GM21423 (cell line): ENCODE results near the gene NLRP5.
"Not testable (repeated sequence)": the region's sequence is repeated elsewhere in the genome, so short reads cannot be mapped to it uniquely, and the experiment has no call there.

Source experiments
- ATAC-seq: cut with Tn5 transposase; IDR thresholded peaks from one replicate; pipeline ENCODE4 v1.9.1; 2021; ENCODE audit warnings: mild to moderate bottlenecking, moderate library complexity; ENCODE audit not compliant: unreplicated experiment

The NLRP5 gene

DNA sequence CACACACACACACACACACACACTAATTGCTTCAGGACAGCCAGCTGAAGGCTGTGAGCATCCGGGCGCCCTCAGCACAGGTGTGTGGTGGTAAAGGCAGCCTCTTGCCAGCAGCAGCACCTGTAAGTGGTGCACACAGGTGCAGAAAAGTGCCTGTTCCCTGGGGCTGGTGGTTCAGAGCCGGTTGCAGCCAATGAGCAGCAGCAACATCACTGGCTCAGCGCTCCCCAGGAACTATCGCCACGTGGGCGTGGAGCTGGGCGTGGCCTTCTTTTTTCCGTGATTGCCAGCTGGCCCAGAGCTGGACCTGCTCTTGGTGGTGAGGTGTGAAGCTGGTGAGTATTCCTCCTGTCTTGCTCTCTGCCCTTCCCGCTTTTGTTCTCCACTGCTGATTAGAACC, at the start of gene NLRP5:
NLRP5 (plus strand) TSS at position 289 of the 400 bp plus-strand sequence.
- no peak for ATAC-seq

DNA sequence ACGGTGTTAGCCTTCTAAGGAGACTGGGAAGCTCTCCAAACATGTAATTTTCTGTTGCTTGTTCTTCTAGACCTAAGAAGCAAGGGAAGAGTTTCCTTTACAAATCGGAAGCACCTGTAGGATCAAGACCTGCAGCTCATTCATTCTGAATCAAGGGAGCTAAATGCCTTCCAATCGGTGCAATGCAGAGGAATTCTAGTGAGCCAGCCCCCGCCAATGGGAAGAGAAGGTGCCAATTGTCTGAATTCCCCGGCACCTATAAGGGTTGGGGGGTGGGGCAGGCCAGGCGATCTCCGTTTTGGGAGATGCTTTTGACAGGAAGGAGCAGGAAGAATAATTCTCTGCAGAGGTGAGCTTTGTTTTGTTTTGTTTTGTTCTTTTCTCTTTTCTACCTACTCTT, 47.4 kb upstream of the NLRP5 start:
- no peak for ATAC-seq

DNA sequence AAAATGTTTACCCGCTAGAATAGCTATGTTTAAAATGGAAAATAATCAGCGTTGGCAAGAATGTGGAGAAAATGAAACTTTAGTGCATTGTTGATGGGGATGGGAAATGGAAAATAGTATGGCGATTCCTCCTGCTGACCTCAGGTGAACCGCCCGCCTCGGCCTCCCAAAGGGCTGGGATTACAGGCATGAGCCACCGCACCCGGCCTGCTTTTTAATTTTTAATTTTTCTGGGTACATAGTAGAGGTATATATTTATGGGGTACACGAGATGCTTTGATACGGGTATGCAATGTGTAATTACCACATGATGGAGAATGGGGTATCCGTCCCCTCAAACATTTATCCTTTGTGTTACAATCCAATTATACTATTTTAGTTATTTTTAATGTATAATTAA, 46.3 kb upstream of the NLRP5 start:
- no peak for ATAC-seq

DNA sequence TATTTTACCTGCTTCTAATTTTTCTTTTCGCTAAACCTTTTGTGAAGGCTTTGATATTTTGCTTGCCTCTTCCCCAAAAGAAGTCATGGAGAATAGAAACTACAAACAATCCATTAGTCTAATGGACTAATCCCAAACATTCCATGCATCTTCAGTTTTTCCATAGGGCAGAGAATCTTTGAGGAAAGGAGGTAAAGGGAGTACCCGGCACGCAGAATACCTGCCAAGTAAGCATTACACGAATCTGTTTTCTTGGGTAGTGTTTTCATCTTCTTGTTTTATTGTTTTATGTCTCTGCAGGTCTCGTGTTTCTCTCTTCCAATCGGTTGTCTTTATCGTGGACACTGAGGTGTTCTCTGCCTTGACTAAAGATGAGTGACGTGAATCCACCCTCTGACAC, 39.0 kb upstream of the NLRP5 start, which contains the start of gene NLRP8:
NLRP8 (plus strand) TSS at position 301 of the 400 bp plus-strand sequence.
- no peak for ATAC-seq

DNA sequence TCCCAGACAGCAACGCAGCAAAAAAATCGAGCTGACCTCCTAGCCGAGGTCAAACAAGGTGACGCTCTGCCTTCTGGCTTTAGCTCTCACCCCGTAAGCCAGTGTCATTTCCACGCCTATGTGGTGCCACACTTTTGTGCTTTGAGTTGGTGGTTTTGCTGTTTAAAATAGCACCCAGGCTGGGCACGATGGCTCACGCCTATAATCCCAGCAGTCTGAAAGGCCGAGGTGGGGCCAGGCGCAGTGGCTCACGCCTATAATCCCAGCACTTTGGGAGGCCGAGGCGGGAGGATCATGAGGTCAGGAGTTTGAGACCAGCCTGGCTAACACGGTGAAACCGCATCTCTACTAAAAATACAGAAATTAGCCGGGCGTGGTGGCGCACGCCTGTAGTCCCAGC, 36.0 kb upstream of the NLRP5 start:
- ATAC-seq, result not testable (repeated sequence)

DNA sequence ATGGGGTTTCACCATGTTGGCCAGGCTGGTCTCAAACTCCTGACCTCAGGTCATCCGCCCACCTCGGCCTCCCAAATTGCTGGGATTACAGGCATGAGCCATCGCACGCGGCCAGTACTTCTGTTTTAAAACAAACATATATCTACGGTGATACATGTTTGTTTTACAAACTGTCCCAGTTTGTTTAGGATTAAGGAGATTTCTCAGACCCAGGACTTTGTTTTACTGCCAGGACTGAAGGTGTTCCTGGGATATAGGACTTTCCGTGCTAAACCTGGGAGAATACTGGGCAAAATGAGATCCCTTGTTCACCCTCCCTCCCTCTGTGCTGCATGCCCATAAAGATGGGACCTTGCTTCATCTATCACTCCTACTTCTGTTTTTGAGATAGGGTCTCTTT, 30.1 kb upstream of the NLRP5 start:
- ATAC-seq, result no peak

DNA sequence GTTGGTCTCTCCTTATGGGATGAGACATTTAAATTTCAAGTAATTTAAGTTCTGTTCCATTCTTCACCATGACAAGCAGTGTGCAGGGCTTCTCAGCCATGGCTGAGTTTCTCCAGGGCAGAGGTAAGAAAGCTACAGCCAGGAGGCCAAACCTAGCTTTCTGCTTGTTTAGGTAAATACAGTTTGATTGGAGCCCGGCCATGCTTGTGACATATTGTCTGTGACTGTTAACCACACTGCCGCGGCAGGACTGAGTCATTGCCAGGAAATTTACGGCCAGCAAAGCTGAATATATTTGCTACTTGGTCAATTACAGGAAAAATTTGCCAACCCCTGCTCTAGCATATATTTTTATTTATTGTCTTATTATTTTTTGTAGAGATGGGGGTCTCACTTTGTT, 28.2 kb upstream of the NLRP5 start:
- ATAC-seq, result no peak

DNA sequence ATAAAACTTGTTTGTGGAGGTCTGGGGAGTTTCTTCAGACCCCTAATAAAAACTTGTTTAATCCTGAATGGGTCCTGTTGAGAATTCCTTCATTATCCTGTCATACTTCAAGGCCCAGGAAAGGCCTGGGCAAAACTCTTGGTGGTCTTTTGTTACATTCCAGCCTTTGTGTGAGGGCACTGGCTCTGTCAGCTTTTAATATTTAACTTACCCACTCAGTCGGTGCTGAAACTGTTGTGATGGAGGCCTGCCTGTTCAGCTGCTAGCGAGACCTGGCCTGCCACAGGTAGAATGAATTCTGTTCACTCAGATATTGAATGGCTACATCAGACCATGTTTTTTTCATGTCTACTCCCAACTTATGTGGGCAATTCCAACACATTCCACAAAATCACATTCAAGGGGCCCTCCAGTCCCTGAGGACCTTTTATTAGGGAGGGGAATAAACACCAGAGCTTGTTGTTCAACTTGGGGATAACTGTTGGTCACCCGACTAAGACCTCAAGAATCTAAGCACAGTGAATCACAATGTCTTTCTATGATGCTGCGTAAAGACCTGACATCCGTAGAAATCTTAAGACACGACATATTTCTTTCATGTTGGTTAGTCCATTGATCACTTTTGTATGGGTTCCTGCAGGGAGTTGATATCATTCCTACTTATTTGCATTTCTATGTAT, 26.4 kb upstream of the NLRP5 start:
- no peak for ATAC-seq

DNA sequence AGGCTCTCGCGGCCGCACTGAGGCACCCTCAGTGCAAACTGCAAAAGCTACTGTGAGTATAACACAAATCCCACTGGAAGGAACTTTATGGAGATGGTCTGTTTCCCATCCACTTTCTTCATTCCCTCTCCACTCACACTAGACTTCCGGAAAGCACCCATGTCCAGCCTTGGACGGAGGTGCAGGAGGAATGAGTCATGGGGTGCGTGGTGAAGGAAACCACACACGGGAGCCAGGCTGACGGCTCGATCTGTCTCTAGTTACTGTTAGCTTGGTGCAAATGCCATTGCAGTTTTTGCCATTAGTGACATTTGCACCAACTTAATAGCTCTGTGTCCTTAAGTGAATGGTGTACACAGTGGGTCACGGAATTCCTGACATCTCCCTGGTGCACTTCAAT, 24.4 kb upstream of the NLRP5 start:
- no peak for ATAC-seq

DNA sequence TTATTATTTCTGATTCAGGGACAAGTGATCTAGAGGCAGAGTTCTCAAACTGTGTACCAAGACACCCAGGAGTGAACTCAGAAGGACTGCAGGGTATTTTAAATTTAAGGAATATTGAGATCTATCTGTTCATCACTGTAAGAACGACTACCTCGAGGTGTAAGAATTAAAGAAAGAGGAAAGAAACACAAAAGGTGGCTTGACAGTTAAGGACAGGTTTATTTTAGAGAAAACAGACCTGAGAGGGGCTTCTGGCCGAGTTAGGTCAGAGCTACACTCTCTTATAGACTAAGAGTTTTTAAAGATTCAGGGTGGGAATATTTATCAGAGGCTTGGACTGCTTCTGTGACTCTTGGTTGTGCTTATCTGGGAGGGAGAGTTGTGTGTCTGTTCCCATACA, 12.6 kb upstream of the NLRP5 start:
- no peak for ATAC-seq

DNA sequence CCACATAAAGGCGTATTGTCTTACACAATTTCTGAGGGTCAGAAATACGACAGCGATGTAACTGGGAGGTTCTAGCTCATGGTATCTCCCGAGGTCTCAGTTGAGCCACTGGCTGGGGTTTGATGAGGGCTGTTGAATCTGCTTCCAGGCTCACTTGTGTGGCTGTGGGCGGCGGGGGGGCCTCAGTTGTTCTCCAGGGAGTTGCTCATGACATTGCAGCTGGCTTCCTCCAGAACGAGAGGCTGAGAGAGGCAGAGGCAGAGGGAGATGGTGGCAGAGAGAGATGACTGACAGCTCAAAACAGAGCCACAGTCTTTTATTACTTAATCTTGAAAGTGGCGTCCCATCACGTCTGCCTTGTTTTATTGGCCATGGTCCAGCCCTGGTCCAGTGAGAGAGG, 6.2 kb upstream of the NLRP5 start:
- ATAC-seq, result no peak

DNA sequence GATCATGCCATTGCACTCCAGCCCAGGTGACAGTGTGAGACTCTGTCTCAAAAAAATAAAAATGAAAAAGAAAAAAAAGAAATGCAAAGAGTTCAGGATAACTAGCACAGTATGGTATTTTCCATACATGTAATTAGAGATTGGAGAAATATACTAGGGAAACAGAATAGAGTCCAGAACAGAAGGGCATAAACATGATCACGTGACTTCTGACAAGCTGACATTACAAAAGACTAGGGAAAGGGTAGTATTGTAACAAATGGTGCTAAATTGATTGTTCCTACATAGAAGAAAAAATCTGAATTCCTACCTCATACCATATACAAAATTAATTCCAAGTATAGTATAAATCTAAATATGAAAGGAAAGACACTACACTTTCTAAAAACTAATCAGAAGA, 1.3 kb upstream of the NLRP5 start:
- ATAC-seq, result no peak

DNA sequence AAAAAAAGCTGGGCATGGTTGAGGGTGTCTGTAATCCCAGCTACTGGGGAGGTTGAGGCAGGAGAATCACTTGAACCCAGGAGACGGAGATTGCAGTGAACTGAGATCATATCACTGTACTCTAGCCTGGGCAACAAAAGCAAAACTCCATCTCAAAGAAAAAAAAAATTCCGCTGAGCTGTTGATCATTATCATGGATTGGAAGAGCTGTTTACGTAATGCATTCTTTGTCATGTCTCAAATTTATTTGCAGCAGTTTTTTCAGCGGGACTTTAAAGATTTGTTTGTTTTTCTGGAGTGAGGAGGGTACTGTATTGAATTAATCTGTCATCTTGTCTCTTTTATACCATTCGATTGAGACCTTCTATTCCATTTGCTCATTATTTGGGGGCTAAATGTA, 4.3 kb downstream of the NLRP5 start:
- no peak for ATAC-seq

DNA sequence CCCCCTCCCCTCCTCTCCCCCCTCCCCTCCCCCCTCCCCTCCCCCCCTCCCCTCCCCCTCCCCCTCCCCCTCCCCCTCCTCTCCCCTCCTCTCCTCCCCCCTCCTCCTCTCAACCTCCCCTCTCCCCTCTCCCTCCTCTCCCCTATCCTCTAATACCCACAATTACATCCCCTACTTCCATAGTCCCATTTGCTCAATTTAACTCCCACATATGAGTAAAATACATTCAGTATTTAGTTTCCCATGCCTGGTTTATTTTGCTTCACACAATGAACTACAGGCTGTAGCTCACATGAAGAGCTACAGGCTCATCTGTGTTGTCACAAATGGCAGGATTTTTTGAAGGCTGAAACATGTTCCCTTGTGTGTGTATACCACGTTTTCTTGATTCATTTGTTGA, 6.9 kb downstream of the NLRP5 start:
- ATAC-seq, result no peak

DNA sequence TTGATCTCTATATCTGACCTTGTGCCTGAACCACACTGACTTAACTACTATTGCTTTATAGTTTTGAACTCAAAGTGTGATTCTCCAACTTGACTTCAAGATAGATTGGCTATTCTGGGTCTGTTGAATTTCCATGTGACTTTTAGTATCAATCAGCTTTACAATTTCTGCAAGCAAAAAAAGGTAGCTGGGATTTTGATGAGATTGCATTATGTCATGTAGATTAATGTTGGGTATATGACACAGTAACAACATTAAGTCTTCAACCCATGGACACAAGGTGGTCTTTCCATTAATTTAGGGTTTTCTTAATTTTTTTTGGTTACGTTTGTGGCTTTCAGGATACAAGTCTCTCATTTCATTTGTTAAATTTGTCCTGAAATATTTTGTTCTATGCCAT, 28.2 kb downstream of the NLRP5 start:
- ATAC-seq, result no peak

DNA sequence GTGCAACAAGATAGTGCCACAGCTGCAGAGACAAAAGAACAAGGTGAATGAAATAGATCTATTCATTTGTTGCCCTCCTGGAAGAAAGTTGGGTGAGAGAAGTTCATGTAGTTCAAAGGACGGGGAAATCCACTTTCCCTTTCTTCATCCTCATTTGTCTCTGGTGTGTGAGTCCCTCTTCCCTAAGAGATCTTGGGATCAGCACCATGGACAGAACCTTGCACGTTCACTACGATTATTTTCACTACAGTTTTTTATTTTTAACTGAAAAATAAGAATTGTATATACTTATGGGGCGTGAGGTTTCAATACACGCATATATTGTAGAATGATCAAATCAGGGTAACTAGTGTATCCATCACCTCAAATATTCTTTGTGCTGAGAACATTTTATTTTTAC, 29.2 kb downstream of the NLRP5 start:
- ATAC-seq, result no peak

DNA sequence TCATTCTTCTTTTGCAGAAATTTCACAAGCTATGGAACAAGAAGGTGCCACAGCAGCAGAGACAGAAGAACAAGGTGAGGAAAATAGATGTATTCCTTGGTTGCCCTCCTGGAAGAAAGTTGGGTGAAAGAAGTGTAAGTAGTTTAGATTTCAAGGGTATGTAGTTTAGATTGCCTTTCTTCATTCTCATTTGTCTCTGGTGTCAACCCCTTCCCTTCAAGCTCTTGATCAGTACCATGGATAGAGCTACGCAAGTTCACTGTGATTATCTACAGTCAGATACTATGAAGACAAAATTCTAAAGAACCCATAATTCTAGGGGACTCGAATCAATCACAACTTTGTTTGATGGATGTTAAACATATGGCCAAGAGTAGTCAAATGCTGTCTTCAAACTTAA, 32.8 kb downstream of the NLRP5 start:
- ATAC-seq, result not testable (repeated sequence)

DNA sequence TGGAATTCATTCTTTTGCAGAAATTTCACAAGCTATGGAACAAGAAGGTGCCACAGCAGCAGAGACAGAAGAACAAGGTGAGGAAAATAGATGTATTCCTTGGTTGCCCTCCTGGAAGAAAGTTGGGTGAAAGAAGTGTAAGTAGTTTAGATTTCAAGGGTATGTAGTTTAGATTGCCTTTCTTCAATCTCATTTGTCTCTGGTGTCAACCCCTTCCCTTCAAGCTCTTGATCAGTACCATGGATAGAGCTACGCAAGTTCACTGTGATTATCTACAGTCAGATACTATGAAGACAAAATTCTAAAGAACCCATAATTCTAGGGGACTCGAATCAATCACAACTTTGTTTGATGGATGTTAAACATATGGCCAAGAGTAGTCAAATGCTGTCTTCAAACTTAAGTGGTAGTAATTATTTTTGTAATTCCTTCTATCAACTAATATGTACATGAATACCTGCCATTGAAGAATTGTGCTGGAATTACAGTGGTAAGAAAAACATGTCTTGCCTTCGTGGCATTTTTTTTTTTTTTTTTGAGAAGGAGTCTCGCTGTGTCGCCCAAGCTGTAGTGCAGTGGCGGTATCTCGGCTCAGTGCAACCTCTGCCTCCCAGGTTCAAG, 33.9 kb downstream of the NLRP5 start:
- ATAC-seq, result not testable (repeated sequence)

DNA sequence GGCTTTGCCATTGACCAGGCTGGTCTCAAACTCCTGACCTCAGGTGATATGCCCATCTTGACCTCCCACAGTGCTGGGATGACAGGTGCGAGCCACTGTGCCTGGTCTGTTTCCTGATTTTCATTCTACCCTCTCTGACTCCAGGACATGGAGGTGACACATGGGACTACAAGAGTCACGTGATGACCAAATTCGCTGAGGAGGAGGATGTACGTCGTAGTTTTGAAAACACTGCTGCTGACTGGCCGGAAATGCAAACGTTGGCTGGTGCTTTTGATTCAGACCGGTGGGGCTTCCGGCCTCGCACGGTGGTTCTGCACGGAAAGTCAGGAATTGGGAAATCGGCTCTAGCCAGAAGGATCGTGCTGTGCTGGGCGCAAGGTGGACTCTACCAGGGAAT, 40.2 kb downstream of the NLRP5 start:
- ATAC-seq, result no peak

DNA sequence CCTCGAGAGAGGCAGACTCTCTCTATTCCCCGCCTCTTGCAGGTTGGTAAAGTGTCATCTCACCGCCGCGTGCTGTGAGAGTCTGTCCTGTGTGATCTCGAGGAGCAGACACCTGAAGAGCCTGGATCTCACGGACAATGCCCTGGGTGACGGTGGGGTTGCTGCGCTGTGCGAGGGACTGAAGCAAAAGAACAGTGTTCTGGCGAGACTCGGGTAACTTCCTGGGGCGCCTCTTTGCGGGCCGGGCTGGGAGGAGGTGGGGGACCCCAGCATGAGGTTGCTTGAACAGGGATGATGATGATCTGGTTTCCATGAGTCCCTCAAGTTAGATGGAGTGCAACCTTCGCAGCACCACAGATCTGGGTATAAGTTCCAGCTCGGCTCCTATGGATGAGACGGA, 67.0 kb downstream of the NLRP5 start:
- ATAC-seq, result no peak

DNA sequence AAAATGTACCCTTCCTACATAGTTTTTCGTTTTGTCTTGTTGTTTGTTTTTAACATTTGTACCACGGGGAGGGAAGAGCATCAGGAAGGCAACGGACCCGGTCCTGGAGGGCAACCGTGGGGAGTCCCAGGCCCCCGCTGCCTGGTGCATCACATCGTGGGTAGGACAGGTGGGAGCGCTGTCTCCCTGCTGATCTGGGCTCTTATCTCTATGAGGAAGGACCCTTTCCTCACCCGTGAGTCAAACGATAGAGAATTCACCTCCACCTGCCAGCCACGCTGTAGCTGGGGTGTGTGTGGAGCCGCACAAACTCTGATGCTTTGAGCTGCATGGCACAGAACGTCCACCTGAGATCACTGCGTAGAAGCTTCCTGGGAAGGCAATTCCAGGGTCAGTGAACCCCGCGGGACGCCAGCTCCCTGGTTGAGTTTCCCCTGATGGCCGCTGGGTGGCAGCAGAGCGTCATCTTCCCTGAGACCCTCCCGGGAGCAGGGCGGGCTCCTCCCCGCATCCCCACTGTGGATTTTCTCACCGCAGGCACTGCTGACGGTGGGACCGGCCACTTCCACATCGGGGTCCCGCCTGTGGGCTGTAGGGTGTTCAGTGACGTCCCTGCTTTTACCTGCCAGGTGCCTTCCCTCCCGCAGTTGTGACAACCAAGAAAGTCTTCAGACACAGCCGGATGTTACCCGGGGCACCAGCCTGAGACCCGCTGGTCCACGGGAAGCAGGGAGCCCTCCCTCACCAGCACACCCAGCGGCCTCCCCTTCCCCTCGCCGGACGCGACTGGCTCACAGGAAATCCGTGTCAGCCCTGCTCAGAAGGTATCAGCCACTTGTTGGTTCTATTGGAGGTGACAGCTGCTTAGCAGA, 79.8 kb downstream of the NLRP5 start:
- ATAC-seq, result peak; percentile 67

DNA sequence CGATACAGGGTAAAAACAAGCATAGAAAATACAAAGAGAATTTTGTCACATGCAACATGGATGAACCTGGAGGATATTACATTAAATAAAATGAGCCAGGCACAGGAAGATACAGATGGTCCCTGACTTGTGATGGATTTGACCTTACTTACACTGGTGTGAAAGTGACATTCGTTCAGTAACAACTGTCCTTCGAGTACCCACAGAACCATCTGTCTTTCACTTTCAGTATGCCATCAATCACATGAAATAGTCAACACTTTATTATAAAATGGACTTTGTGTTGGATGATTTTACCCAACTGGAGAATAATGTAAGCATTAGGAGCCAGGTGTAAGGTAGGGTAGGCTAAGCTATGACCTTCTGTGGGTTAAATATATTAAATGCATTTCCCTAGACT, 83.1 kb downstream of the NLRP5 start:
- ATAC-seq, result no peak
